Measurements from ENCODE around the gene SH3BGRL3.
"Not testable (repeated sequence)": the region's sequence is repeated elsewhere in the genome, so short reads cannot be mapped to it uniquely, and the experiment has no call there.

Gene SH3BGRL3

GRCh38 chr1:26318338-26319064, 38.6 kb downstream of the SH3BGRL3 start:
- no peak for DNase-seq

- no peak for DNase-seq
Observed at GRCh38 chr1:26320896-26321295, 41.0 kb downstream of the SH3BGRL3 start.

- peak; percentile 94 for DNase-seq
Observed at GRCh38 chr1:26321315-26322041, 41.6 kb downstream of the SH3BGRL3 start.

- no peak for DNase-seq
Observed at GRCh38 chr1:26322042-26322331, 42.1 kb downstream of the SH3BGRL3 start.

- DNase-seq, result no peak
Observed at GRCh38 chr1:26323382-26323781, 43.5 kb downstream of the SH3BGRL3 start.

GRCh38 chr1:26324550-26324949, 44.7 kb downstream of the SH3BGRL3 start:
- no peak for DNase-seq

GRCh38 chr1:26327956-26328362, 48.1 kb downstream of the SH3BGRL3 start:
- DNase-seq, result no peak

- DNase-seq, result no peak
Observed at GRCh38 chr1:26328597-26328996, 48.7 kb downstream of the SH3BGRL3 start.

GRCh38 chr1:26329380-26329779, 49.5 kb downstream of the SH3BGRL3 start:
- not testable (repeated sequence) for DNase-seq

GRCh38 chr1:26330276-26330675, 50.4 kb downstream of the SH3BGRL3 start:
- no peak for DNase-seq

Data from activated naive CD4-positive, alpha-beta T cell treated with anti-CD3 and anti-CD28 coated beads, Interleukin-2, amount 50 U/mL, for 16 hours (primary cell).